OCI-LY7 (cell line): Measurements from ENCODE around the gene TPM2. TPM values are rescaled to one million over a fixed set of nuclear protein-coding genes. Genes with fewer than 3 reads are reported as not detected.

Source experiments
- BruUV-seq: library from RNA; stranded (reverse); fragments of 400-500 nt; replicated peaks from 2 replicates; lab custom pipeline; 2021; lab: Mats Ljungman, UMichigan
- CTCF ChIA-PET: fragments of 300-600 bp; sonication (Branson Sonifier 250); formaldehyde crosslinking; loops from one replicate; lab custom pipeline; 2022; ENCODE audit warnings: antibody characterized with exemption; ENCODE audit not compliant: unreplicated experiment; lab: Charles Lee
- POLR2A ChIA-PET: fragments of 300-600 bp; sonication (Branson Sonifier 250); formaldehyde crosslinking; loops from one replicate; lab custom pipeline; 2022; ENCODE audit warnings: antibody characterized with exemption; lab: Charles Lee
- DNase-seq: peaks from one replicate; pipeline ENCODE4 v3.0.0-alpha.2; 2015; ENCODE audit warnings: low spot score
- H2AFZ ChIP-seq: fragments of 200-600 bp; sonication (generic), shearing (Covaris generic); 2 replicates; pipeline ENCODE4 v1.6.1; 2014; ENCODE audit warnings: mild to moderate bottlenecking, antibody characterized with exemption, low read length, moderate library complexity
- H3K27ac ChIP-seq: fragments of 200-600 bp; sonication (generic); 2 replicates; pipeline ENCODE4 v1.5.1; 2014; ENCODE audit warnings: mixed run types, low read depth, mild to moderate bottlenecking, moderate library complexity, low read length, inconsistent platforms; ENCODE audit not compliant: poor library complexity, severe bottlenecking
- H3K36me3 ChIP-seq: fragments of 200-600 bp; sonication (generic); 2 replicates; pipeline ENCODE4 v1.6.1; 2014; ENCODE audit warnings: mild to moderate bottlenecking, antibody characterized with exemption, low read length, moderate library complexity, mixed read lengths; ENCODE audit not compliant: insufficient read depth
- H3K4me1 ChIP-seq: fragments of 200-600 bp; sonication (generic); 2 replicates; pipeline ENCODE4 v1.5.1; 2014; ENCODE audit warnings: mild to moderate bottlenecking, low read length; ENCODE audit not compliant: insufficient read depth, poor library complexity, severe bottlenecking
- H3K4me2 ChIP-seq: fragments of 200-600 bp; sonication (generic); 2 replicates; pipeline ENCODE4 v1.6.1; 2014; ENCODE audit warnings: mild to moderate bottlenecking, low read length
- H3K4me3 ChIP-seq: fragments of 200-600 bp; sonication (generic); 2 replicates; pipeline ENCODE4 v1.5.1; 2014; ENCODE audit warnings: mild to moderate bottlenecking, low read depth, low read length; ENCODE audit not compliant: poor library complexity, severe bottlenecking
- H3K79me2 ChIP-seq: fragments of 200-600 bp; sonication (generic); 2 replicates; pipeline ENCODE4 v1.6.1; 2016; ENCODE audit warnings: low read depth, mild to moderate bottlenecking, low read length, moderate library complexity, mixed read lengths; ENCODE audit not compliant: insufficient read depth
- H3K9me2 ChIP-seq: fragments of 200-600 bp; sonication (generic); 2 replicates; pipeline ENCODE4 v1.6.1; 2016; ENCODE audit warnings: mild to moderate bottlenecking, low read length, mixed read lengths; ENCODE audit not compliant: insufficient read depth
- H3K9me3 ChIP-seq: fragments of 200-600 bp; sonication (generic); 2 replicates; pipeline ENCODE4 v1.6.1; 2014; ENCODE audit warnings: mild to moderate bottlenecking, mixed run types, low read length, mixed read lengths
- H4K20me1 ChIP-seq: fragments of 200-600 bp; sonication (generic); 2 replicates; pipeline ENCODE4 v1.6.1; 2014; ENCODE audit warnings: mild to moderate bottlenecking, antibody characterized with exemption, low read length, moderate library complexity, mixed read lengths; ENCODE audit not compliant: insufficient read depth
- CTCF ChIP-seq: fragments of 200-600 bp; sonication (generic); conservative IDR thresholded peaks from 2 replicates; pipeline ENCODE4 v1.5.1; 2014; ENCODE audit warnings: mild to moderate bottlenecking, antibody characterized with exemption, low read length, moderate library complexity, mixed read lengths
- EZH2phosphoT487 ChIP-seq: fragments of 200-600 bp; sonication (generic); IDR thresholded peaks from 2 replicates; pipeline ENCODE4 v1.6.1; 2018; ENCODE audit warnings: low read depth, borderline replicate concordance, mild to moderate bottlenecking, mixed run types, antibody characterized with exemption, low read length, moderate library complexity, mixed read lengths
- intact Hi-C: fragments of 100-400 bp; cut with micrococcal nuclease; formaldehyde crosslinking; loops from one replicate; pipeline ENCODE4 v1.10.0; 2022; ENCODE audit not compliant: unreplicated experiment
- total RNA-seq, 2 experiments: library from RNA; depleted of rRNA in 1 of 2; stranded (reverse); fragments of >200 nt in 1 of 2; shearing (Covaris generic) in 1 of 2; gene quantifications; 2 replicates each; pipeline ENCODE4 v1.2.3, GENCODE V29; 2014 to 2022

The TPM2 gene
- total RNA-seq, 2 experiments from 2014 or later: 2.5 TPM; not detected in 1

GRCh38 chr9:35716230-35716629 is 26.5 kb upstream of the TPM2 start:
- Histone ChIP-seq H3K4me3 (no peak overlapping the region), H3K36me3 (peaks cover 97% of the 10 kb centered on the region), H3K9me2 (no peaks in the 10 kb centered on the region), H3K9me3 (no peaks in the 10 kb centered on the region), H2AFZ (no peak overlapping the region), H3K79me2 (no peaks in the 10 kb centered on the region), H4K20me1 (no peaks in the 10 kb centered on the region), H3K4me1 (no peaks in the 10 kb centered on the region), H3K27ac (no peak overlapping the region), H3K4me2 (no peak overlapping the region)
- no TSS peak for BruUV-seq
- intact Hi-C loops: no loop called here
- TF ChIP-seq CTCF (no peak), EZH2phosphoT487 (no peak)
- no peak for DNase-seq
- ChIA-PET CTCF (interaction anchor here (1.2 to 1.5 kb wide), 2 partner anchors 13 to 20 kb away, joined by 3 to 6 read pairs; no protein-coding TSS in a partner anchor), POLR2A (interaction anchor here (1.9 kb wide), 1 partner anchor 12 kb away, joined by 6 read pairs; no protein-coding TSS in a partner anchor)

- ChIA-PET POLR2A (interaction anchor here (1.0 kb wide), 1 partner anchor 103 kb away, joined by 3 read pairs; no protein-coding TSS in a partner anchor), CTCF (interaction anchor here (1.2 to 1.5 kb wide), 3 partner anchors 14 to 51 kb away, joined by 3 to 6 read pairs (median 3); no protein-coding TSS in a partner anchor)
- no peak for DNase-seq
- TF ChIP-seq CTCF (no peak), EZH2phosphoT487 (no peak)
- peaks cover 97% of the 10 kb centered on the region for H3K36me3 ChIP-seq
- no peak overlapping the region for H2AFZ ChIP-seq
- H3K4me3 ChIP-seq: no peak overlapping the region
- H4K20me1 ChIP-seq: no peaks in the 10 kb centered on the region
- H3K4me2 ChIP-seq: no peak overlapping the region
- no peaks in the 10 kb centered on the region for H3K9me3 ChIP-seq
- H3K9me2 ChIP-seq: no peaks in the 10 kb centered on the region
- intact Hi-C loops: no loop called here
- no TSS peak for BruUV-seq
- H3K27ac ChIP-seq: no peak overlapping the region
- H3K4me1 ChIP-seq: no peaks in the 10 kb centered on the region
- H3K79me2 ChIP-seq: no peaks in the 10 kb centered on the region
Observed at GRCh38 chr9:35714579-35715252, 25.0 kb upstream of the TPM2 start.

- no peak overlapping the region for H3K4me2 ChIP-seq
- H3K4me1 ChIP-seq: no peaks in the 10 kb centered on the region
- no peaks in the 10 kb centered on the region for H3K79me2 ChIP-seq
- ChIA-PET POLR2A (interaction anchor here (1.3 kb wide), 1 partner anchor 17 kb away, joined by 3 read pairs; no protein-coding TSS in a partner anchor), CTCF (interaction anchor here (1.3 kb wide), 1 partner anchor 50 kb away, joined by 3 read pairs; no protein-coding TSS in a partner anchor)
- no peaks in the 10 kb centered on the region for H4K20me1 ChIP-seq
- TF ChIP-seq EZH2phosphoT487 (no peak), CTCF (no peak)
- intact Hi-C loops: no loop called here
- no peaks in the 10 kb centered on the region for H3K9me2 ChIP-seq
- no peak overlapping the region for H2AFZ ChIP-seq
- BruUV-seq: no TSS peak
- no peak overlapping the region for H3K27ac ChIP-seq
- H3K4me3 ChIP-seq: no peak overlapping the region
- peaks cover 95% of the 10 kb centered on the region for H3K36me3 ChIP-seq
- H3K9me3 ChIP-seq: no peaks in the 10 kb centered on the region
- DNase-seq: no peak
Observed at GRCh38 chr9:35714123-35714522, 24.4 kb upstream of the TPM2 start.
